Astrocyte of the spinal cord (primary cell): ENCODE results near the gene CD200R1.
A peak's percentile ranks its signal among the peaks of the same experiment; 100 is the strongest.

ENCODE experiments used
- DNase-seq: peaks from one replicate; pipeline ENCODE4 v3.0.0; 2011; ENCODE audit warnings: low read depth, low spot score
- H3K4me3 ChIP-seq: 2 replicates; pipeline ENCODE4 v1.5.1; 2011; ENCODE audit warnings: low read depth, mild to moderate bottlenecking, low read length, moderate library complexity
- CTCF ChIP-seq: IDR thresholded peaks from 2 replicates; pipeline ENCODE4 v1.5.1; 2012; ENCODE audit warnings: low read depth, mild to moderate bottlenecking, low read length, inconsistent platforms
- in situ Hi-C: cut with HindIII; loops from 2 replicates; pipeline ENCODE4 v1.10.0; 2017; ENCODE audit warnings: low sequenced_read_pairs

Gene CD200R1

GRCh38 chr3:112974894-112975293 is at the start of gene CD200R1:
Gene CD200R1 (minus strand): TSS chr3:112975103. CDS start chr3:112974857, 246 bp downstream.
- no peak within 1 kb of the TSS for H3K4me3 ChIP-seq
- TF ChIP-seq CTCF, result no peak
- in situ Hi-C loops, result no loop called here
- DNase-seq, result no peak

- in situ Hi-C loops, result no loop called here
- no peak overlapping the region for H3K4me3 ChIP-seq
- TF ChIP-seq CTCF, result no peak
- DNase-seq, result no peak
These were observed 46.6 kb upstream of the CD200R1 start for GRCh38 chr3:113021471-113021870.

- DNase-seq, result peak; percentile 95
- TF ChIP-seq CTCF, result no peak
- H3K4me3 ChIP-seq, result peak overlapping the region; percentile 70
- in situ Hi-C loops, result no loop called here
These were observed 44.6 kb upstream of the CD200R1 start for GRCh38 chr3:113019182-113020137.

- H3K4me3 ChIP-seq, result peak overlapping the region; percentile 70
- in situ Hi-C loops, result no loop called here
- DNase-seq, result peak; percentile 15
- TF ChIP-seq CTCF, result no peak
These were observed 43.8 kb upstream of the CD200R1 start for GRCh38 chr3:113018536-113019181.

GRCh38 chr3:113013593-113013992 is 38.7 kb upstream of the CD200R1 start:
- in situ Hi-C loops, result no loop called here
- DNase-seq, result no peak
- no peak overlapping the region for H3K4me3 ChIP-seq
- TF ChIP-seq CTCF, result no peak

GRCh38 chr3:113008117-113008516 is 33.2 kb upstream of the CD200R1 start:
- in situ Hi-C loops, result no loop called here
- TF ChIP-seq CTCF, result no peak
- H3K4me3 ChIP-seq, result no peak overlapping the region
- DNase-seq, result no peak
